OCI-LY1 (cell line): ENCODE data around the gene FBXL19.

ENCODE experiments used
- CTCF ChIP-seq: fragments of 200-600 bp; sonication (generic), shearing (Covaris generic); IDR thresholded peaks from 2 replicates; pipeline ENCODE4 v1.5.1; 2017; ENCODE audit warnings: mild to moderate bottlenecking, antibody characterized with exemption, low read length, moderate library complexity, mixed read lengths
- EZH2 ChIP-seq: fragments of 200-600 bp; sonication (generic), shearing (Covaris generic); IDR thresholded peaks from 2 replicates; pipeline ENCODE4 v1.8.0; 2017; ENCODE audit warnings: borderline replicate concordance, mixed run types, mild to moderate bottlenecking, antibody characterized with exemption, low read length, moderate library complexity, mixed read lengths

- TF ChIP-seq CTCF (peak; percentile 55), EZH2 (no peak)
Measured at GRCh38 chr16:30977502-30977901, 54.1 kb downstream of the FBXL19 start.
